ENCODE data around the gene TEX22.
"Not testable (repeated sequence)": the region's sequence is repeated elsewhere in the genome, so short reads cannot be mapped to it uniquely, and the experiment has no call there.

TEX22 gene

DNA sequence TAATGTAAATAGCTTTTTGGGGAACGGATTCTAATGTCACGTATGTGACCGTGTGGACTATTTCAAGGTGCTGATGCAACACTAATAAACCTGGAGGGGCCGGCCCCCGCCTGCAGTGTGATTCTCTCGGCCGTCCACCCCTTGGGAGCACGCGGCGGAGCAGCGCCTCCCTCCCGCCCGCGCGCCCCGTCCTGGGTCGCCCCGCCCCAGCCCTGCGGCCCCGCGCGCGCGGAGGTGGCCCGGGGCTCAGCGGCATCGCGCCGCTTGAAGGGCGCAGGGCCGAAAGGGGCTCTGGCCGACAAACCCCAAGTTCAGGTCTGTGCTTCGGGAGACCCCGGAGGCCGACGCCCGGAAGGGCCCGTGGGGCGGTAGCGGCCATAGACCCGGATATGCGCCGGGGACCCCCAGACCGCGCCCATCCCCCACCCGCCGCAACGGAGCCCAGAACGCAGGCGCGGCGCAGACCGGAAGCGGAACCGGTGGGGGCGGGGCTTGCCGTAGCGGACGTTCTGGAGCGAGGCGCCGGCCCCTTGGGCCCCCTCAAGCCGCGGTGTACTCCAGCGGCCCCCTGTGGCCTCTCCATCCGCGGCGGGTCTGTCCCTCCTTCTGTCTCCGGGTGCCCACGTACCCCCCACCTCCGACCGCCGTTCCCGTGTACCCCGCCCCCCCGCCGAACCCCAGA is at the start of gene TEX22:
TEX22 (plus strand) TSS at position 495 of the 682 bp plus-strand sequence. CDS start 803 bp downstream, outside the sequence.
- DNase-seq: peak; percentile 85

- no peak for DNase-seq
These were observed 49.2 kb upstream of the TEX22 start for GRCh38 chr14:105348945-105349699.

DNA sequence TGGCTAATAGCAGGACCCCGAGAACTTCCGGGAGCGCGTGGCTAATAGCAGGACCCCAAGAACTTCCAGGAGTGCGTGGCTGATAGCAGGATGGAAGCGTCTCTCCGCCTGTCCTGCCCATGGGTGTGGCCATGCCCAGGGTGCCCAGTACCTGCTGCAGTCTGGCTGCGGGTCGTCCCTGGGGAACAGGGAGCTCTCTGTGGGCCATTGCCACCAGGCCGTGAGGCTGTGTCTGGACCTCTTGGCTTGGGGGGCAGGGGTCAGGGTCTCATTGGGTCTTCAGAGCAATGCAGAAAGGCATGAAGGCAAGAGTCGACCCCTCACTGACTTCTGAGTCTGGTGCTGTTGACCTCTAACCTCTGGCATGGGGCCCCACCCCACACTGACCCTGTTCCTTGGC is 48.3 kb upstream of the TEX22 start:
- DNase-seq: no peak

DNA sequence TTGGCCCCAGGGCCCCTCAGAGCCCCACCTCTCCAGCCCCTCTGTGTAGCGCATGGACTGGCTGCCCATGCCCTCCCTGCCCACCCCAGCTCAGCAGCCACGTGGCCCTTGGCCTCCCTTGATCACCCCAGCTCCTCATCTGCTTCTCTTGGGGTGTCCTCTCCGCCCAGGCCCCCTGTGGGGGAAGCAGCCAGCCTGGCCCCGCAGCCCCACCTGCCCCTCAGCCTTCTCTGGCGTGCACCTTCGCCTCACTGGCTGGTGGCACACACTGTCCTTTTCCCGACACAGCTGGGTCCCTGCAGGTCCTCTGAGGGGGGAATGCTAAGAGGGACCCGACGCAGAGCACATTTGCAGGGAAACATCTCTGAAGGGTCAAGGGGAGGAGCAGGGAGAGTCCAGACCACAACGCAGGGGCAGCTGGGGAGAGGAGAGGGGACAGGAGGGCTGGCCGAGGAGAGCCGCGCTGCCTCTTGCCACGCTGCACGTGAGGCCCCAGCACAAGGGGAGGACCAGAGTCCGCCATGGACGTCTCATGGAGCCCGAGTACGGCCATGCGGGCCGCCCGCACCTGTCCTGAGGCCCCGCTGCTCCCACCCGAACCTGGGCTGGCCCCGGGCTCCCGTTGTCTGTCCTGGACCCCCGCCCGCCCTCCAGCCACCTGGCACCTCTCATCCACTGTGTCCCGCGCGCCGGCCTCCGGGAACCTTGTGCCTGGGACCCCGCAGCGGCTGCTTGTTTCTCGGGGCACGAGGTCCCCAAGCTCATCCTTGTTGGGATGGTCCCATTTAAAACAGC is 47.7 kb upstream of the TEX22 start:
- no peak for DNase-seq

- DNase-seq: no peak
These were observed 46.9 kb upstream of the TEX22 start for GRCh38 chr14:105351410-105351809.

DNA sequence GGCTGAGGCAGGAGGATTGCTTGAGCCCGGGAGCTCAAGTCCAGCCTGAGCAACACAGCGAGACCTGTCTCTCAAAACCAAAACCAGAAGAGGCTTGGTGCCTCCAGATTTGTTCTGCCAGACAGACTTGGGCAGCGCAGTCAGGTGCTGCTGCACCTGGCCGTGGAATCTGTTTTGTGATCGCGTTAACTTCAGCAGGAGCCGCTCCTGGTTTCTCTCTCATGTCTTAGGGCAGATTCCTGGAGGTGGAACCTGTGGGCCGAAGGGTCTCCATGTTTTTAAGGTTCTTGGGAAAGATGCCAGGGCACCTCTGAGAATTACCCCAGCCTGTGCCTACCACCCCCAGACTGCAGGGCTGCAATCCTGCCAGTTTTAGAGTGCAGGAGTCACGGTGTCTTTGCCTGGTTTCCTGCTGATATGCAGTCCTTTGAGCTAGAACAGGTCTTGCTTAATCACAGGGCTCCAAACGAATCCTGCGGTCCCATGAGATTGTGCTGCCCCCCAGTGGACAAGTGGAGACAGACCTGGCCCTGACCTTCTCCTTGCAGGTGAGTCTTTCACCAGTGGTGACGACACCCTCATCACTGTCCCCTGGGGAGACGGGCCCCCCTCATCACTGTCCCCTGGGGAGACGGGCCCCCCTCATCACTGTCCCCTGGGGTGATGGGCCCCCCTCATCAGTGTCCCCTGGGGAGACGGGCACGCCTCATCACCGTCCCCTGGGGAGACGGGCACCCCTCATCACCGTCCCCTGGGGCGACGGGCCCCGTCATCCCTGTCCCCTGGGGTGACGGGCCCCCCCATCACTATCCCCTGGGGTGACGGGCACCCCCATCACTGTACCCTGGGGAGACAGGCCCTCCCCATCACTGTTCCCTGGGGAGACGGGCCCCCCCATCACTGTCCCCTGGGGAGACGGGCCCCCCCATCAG is 46.2 kb upstream of the TEX22 start:
- peak; percentile 89 for DNase-seq

DNA sequence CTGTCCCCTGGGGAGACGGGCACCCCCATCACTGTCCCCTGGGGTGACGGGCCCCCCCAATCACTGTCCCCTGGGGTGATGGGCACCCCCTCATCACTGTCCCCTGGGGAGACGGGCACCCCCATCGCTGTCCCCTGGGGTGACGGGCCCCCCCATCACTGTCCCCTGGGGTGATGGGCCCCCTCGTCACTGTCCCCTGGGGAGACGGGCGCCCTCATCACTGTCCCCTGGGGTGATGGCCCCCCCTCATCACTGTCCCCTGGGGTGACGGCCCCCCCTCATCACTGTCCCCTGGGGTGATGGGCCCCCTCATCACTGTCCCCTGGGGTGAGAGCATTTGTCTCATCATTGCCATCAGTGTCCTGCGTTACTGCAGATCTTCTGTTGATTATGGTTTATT is 45.2 kb upstream of the TEX22 start:
- DNase-seq: no peak

- DNase-seq: no peak
These were observed 43.8 kb upstream of the TEX22 start for GRCh38 chr14:105354541-105354940.

GRCh38 chr14:105355049-105355575 is 43.2 kb upstream of the TEX22 start:
- no peak for DNase-seq

- no peak for DNase-seq
These were observed 42.3 kb upstream of the TEX22 start for GRCh38 chr14:105355850-105356604.

DNA sequence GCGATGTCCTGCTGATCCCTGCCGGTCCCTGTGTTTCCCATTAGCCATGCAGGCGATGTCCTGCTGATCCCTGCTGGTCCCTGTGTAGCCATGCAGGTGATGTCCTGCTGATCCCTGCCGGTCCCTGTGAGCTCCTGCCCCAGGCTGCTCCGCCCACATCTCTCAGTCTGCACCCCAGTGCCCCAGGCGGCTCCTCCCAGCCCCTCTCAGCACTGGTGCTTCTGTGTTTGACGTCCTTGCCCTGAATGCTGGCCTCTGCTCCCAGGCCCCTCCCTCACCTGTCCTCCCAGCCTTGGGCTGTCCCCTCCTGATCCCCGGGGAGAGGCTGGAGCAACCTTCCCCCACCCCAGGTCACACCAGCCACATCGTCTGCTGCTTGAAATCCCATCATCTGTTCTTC is 41.4 kb upstream of the TEX22 start:
- DNase-seq: no peak

GRCh38 chr14:105357626-105358025 is 40.7 kb upstream of the TEX22 start:
- no peak for DNase-seq

GRCh38 chr14:105358140-105358846 is 40.0 kb upstream of the TEX22 start:
- DNase-seq: no peak

- DNase-seq: no peak
These were observed 39.4 kb upstream of the TEX22 start for GRCh38 chr14:105358943-105359342.

DNA sequence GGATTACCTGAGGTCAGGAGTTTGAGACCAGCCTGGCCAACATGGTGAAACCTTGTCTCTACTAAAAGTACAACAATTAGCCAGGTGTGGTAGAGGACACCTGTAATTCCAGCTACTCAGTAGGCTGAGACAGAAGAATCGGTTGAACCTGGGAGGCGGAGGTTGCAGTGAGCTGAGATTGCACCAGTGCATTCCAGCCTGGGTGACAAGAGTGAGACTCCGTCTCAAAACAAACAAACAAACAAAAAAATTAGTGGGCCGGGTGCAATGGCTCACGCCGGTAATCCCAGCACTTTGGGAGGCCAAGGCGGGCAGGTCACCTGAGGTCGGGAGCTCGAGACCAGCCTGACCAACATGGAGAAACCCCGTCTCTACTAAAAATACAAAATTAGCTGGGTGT is 36.9 kb upstream of the TEX22 start:
- DNase-seq: not testable (repeated sequence)

GRCh38 chr14:105363847-105364708 is 34.3 kb upstream of the TEX22 start:
- DNase-seq: no peak

GRCh38 chr14:105365101-105365500 is 33.2 kb upstream of the TEX22 start:
- DNase-seq: no peak

- DNase-seq: no peak
These were observed 32.7 kb upstream of the TEX22 start for GRCh38 chr14:105365681-105366080.

DNA sequence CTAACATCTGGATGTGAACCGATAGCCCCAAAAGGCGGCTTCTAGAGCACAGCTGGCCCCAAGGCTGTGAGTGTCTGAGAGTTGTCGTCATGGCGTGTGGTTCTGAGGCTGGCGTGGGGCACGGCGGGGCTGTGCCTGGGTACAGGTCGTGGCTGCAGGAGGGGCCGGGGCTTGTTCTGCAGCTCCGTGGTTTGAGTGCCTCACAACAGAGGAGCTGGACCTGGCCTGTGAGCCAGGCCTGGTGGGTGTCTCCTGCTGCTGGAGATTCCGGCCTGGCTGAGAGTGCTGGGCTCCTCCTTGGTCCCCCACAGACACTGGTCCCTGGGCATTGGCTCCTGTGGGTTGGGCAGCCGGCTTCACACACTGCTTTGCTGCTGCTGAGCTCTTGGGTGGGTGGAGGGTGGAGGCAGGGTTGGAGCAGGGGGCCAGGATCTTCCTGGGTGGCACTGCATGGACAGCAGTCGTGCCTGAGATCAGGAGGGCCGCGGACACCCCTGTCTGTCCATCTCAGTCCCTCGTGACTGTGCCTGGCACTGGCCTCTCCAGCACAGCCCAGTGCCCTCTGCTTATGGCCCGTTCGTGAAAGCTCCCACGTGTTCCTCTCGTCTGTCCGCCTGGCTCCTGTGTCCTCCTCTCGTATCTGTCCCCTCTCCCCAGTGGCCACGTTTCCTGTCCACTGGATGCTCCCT is 31.8 kb upstream of the TEX22 start:
- DNase-seq: no peak
